Posterior cingulate gyrus (tissue), 11 donors: ENCODE data around the gene DDX59.

ENCODE experiments used
- DNase-seq, 10 donors: peaks; one replicate each; pipeline versions ENCODE4 v3.0.0 to v3.0.0-alpha.2; 2020 to 2021; ENCODE audit warnings: mixed read lengths in 3 of 10
- intact Hi-C: fragments of 100-400 bp; cut with DNase I; formaldehyde crosslinking; loops from one replicate; pipeline ENCODE4 v1.15.1; 2023

Gene DDX59

GRCh38 chr1:200673952-200674823 is 4.5 kb upstream of the DDX59 start:
- intact Hi-C loops = no loop called here
- DNase-seq = no peak

DNA sequence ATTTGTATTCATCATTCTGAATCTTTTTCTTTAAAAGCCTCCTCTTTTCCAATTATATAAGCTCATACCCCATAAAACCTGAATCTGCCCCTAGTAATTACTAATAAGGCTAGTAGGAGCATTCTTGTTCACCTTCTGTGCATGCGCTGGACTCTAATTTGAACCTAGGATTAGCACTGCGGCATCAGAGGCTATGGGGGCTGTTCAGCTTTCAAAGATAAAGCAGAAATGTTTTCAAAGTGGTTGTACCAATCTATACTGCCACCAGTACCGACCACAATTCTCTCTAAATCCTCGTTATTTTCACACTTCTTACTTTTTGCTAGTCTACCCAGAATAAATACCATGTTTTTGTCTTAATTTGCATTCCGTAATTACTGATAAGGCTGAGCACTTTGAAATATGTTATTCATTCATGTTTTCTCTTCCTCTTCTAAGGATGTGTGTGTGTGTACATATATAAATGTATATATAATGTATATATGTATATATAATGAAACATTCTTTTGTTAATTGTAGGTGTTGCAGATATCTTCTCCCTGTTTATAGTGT is 1.6 kb upstream of the DDX59 start:
- intact Hi-C loops = no loop called here
- no peak for DNase-seq

GRCh38 chr1:200670242-200671118 is 773 bp upstream of the DDX59 start:
- intact Hi-C loops = no loop called here
- peak in 7 of 10 donors; percentile 15 to 88 (median 43) for DNase-seq

- no peak for DNase-seq
- intact Hi-C loops = loop anchor here (1.0 to 5.0 kb wide), 3 partner anchors 46 to 134 kb away; partner anchors contain the start of gene KIF14
Observed at GRCh38 chr1:200668514-200669313, 993 bp downstream of the DDX59 start.

DNA sequence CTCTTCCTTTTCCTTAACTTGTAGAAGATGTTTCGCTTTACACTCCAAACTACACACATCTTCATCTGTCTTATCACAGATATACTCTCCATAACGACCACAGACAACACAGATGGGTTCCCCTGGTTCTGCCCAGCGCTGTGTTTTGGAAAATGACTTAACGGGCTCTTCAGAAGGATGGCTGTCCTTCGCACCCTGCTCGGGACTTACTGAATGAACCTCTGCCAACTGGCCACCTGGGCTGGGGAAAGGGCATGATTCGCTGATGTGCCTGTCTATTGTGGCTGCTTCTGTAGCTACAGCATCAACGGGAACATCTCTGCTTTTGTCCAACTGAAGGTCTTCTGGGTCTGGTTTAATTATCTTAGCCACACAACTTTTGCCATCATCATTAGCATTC is 3.4 kb downstream of the DDX59 start:
- intact Hi-C loops = loop anchor here (5.0 kb wide), 2 partner anchors 44 to 136 kb away; partner anchors contain the start of gene KIF14
- no peak for DNase-seq

DNA sequence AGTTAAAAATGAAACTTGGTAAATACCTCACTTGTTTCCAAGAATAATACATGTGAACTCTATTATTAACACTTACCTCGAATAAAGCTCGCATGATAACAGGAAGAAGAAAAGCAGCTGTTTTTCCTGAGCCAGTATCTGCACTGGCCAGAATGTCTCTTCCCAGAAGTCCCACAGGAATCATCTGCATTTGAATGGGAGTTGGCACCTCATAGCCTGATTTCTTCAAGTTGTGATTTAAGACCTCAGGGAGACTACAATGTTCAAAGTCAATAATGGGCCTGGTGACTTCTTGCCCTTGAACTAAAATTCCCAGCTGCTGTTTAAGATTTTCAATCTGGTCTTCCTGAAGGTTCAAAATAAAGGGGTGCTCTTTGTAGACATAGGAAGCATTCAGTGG is 3.8 kb downstream of the DDX59 start:
- intact Hi-C loops = loop anchor here (5.0 kb wide), 2 partner anchors 44 to 136 kb away; partner anchors contain the start of gene KIF14
- no peak for DNase-seq

GRCh38 chr1:200660719-200661118 is 9.0 kb downstream of the DDX59 start:
- intact Hi-C loops = no loop called here
- no peak for DNase-seq

GRCh38 chr1:200659269-200659668 is 10.4 kb downstream of the DDX59 start:
- intact Hi-C loops = no loop called here

GRCh38 chr1:200658037-200658818 is 11.5 kb downstream of the DDX59 start:
- intact Hi-C loops = no loop called here
- no peak for DNase-seq

More at GRCh38 chr1:200659269-200659668, 10.4 kb downstream of the DDX59 start:
- no peak for DNase-seq

GRCh38 chr1:200654660-200655059 is 15.0 kb downstream of the DDX59 start:
- DNase-seq = no peak
- intact Hi-C loops = no loop called here

DNA sequence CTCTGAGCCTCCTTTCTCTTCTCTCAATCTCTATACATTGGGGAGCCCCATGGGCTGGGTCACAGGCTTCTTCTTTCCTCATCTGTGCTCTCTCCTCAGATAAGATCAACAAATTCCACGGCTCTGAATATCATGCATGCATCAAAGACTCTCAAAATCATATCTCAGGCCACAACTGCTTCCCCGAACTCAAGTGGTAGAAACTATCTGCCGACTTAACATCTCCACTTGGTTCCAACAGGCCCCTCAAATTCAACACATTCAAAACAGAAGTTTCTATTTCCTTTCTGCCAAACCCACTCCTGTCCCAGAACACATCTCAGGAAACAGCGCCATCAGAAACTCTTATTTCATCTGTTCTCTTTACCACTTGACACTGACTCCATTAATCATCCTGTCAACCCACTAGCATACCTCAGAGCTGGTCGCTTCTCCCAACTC is 16.7 kb downstream of the DDX59 start:
- intact Hi-C loops = no loop called here
- no peak for DNase-seq

GRCh38 chr1:200652378-200652777 is 17.3 kb downstream of the DDX59 start:
- intact Hi-C loops = no loop called here
- DNase-seq = no peak

DNA sequence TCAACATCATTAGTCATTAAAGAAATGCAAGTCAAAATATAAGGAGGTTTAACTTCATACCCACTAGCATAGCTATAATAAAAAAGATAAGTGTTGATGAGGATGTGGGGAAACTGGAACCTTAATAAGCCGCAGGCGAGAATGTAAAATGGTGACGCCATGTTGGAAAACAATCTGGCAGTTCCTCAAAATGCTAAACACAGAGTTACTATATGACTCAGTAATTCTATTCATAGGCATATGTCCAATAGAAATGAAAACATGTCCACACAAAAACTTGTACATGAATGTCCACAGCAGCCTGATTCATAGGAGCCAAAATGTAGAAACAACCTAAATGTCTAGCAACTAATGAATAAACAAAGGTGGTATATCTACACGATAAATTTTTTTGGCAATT is 23.2 kb downstream of the DDX59 start:
- no peak for DNase-seq
- intact Hi-C loops = no loop called here

DNA sequence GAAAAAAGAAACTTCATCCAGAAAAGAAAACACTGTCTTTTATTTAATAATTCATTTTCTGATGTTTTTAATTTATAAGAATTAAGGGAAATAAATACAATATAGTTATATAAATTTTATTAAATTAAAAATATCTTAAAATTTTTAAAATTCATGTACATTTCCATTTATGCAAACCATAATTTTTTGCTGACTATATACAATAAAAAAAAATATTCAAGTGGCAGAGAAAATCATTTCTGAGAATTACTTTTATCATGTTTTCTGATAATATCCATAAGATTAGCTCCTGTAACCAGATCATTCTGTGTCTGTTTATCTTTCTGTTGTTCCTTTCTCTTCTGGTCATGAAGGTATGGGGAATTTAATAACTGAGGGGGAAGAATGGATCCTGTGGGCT is 25.7 kb downstream of the DDX59 start:
- intact Hi-C loops = no loop called here
- DNase-seq = no peak

- no peak for DNase-seq
- intact Hi-C loops = no loop called here
Observed at GRCh38 chr1:200642481-200642880, 27.2 kb downstream of the DDX59 start.

- DNase-seq = no peak
- intact Hi-C loops = no loop called here
Observed at GRCh38 chr1:200640963-200641401, 28.7 kb downstream of the DDX59 start.

- no peak for DNase-seq
- intact Hi-C loops = no loop called here
Observed at GRCh38 chr1:200640373-200640962, 29.2 kb downstream of the DDX59 start.

DNA sequence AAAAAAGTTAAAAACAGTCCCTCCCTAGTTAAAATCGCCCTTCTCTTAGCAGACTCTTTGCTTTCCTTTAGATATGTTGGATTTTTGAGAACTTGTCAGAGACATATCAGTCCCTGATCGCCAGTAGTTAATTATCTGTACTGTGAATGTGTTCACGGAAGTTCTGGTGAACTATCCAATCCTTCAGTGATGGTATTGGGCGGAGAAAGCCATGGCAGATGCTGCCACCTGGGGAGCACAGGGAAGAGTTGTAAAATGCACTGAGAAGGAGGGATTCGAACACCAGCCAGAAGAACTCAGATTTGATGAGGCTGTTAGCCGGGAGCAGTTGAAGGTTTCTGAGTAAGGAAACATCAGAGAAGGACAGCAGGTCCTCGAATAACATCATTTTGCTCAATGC is 31.6 kb downstream of the DDX59 start:
- DNase-seq = no peak
- intact Hi-C loops = no loop called here

GRCh38 chr1:200636681-200637080 is 33.0 kb downstream of the DDX59 start:
- intact Hi-C loops = no loop called here
- no peak for DNase-seq
